ENCODE data around the gene CD247. TPM values are rescaled to one million over a fixed set of nuclear protein-coding genes. Genes with fewer than 3 reads are reported as not detected.

Gene CD247
- total and polyA plus RNA-seq, 2 experiments from 2014 or later = not detected

GRCh38 chr1:167532375-167532774 is 14.0 kb upstream of the CD247 start:
- no peak overlapping the region for H3K9ac ChIP-seq
- H3K9me3 ChIP-seq (ENCODE audit: low read depth) = no peaks in the 10 kb centered on the region
- H3K27me3 ChIP-seq (replicated peaks; ENCODE audit: insufficient read depth) = 0 out of 2 replicates have a peak, but pooled peaks cover 8% of the 10 kb centered on the region
- no peak overlapping the region for H2AFZ ChIP-seq
- no peak for DNase-seq
- no peak overlapping the region for H3K27ac ChIP-seq
- no peaks in the 10 kb centered on the region for H4K20me1 ChIP-seq (ENCODE audit: insufficient read depth)
- H3K4me3 ChIP-seq = no peak overlapping the region
- in situ Hi-C loops (cut with MboI) = loop anchor here (10.0 to 25.0 kb wide), 2 partner anchors 270 to 468 kb away; no protein-coding TSS in a partner anchor
- H3K4me1 ChIP-seq (ENCODE audit: insufficient read depth) = no peaks in the 10 kb centered on the region
- no peak overlapping the region for H3K4me2 ChIP-seq (ENCODE audit: unreplicated experiment)
- no peaks in the 10 kb centered on the region for H3K79me2 ChIP-seq (ENCODE audit: insufficient read depth)
- H3K36me3 ChIP-seq (ENCODE audit: low read depth) = no peaks in the 10 kb centered on the region
- no peaks in the 10 kb centered on the region for H3F3A ChIP-seq (ENCODE audit: insufficient read depth)
- TF ChIP-seq EZH2 (IDR thresholded peaks at IDR 0.05; ENCODE audit: insufficient read depth, poor library complexity, severe bottlenecking) (no peak), EZH2phosphoT487 (IDR thresholded peaks at IDR 0.05; ENCODE audit: insufficient read depth, low read depth) (no peak)
- H3K9me2 ChIP-seq (ENCODE audit: insufficient read depth) = no peaks in the 10 kb centered on the region

- Histone ChIP-seq H3K9me3 (ENCODE audit: low read depth) (no peaks in the 10 kb centered on the region), H3K27ac (no peak overlapping the region), H3K9me2 (ENCODE audit: insufficient read depth) (no peaks in the 10 kb centered on the region), H4K20me1 (ENCODE audit: insufficient read depth) (no peaks in the 10 kb centered on the region), H3K27me3 (replicated peaks; ENCODE audit: insufficient read depth) (0 out of 2 replicates have a peak, but pooled peaks cover 8% of the 10 kb centered on the region), H3K4me3 (no peak overlapping the region), H3K9ac (no peak overlapping the region), H3K4me1 (ENCODE audit: insufficient read depth) (no peaks in the 10 kb centered on the region), H3F3A (ENCODE audit: insufficient read depth) (no peaks in the 10 kb centered on the region), H2AFZ (no peak overlapping the region), H3K79me2 (ENCODE audit: insufficient read depth) (no peaks in the 10 kb centered on the region), H3K4me2 (ENCODE audit: unreplicated experiment) (no peak overlapping the region), H3K36me3 (ENCODE audit: low read depth) (no peaks in the 10 kb centered on the region)
- WGBS, 2 experiments (ENCODE audit: low coverage in 1 of 2, low lambda C conversion rate in 2 of 2, missing lambda C conversion rate in 2 of 2) = 50 to 53% methylated on average over 8 of the region's 8 CpGs
- DNase-seq = peak; percentile 18
- in situ Hi-C loops (cut with MboI) = loop anchor here (10.0 to 25.0 kb wide), 2 partner anchors 268 to 465 kb away; no protein-coding TSS in a partner anchor
- TF ChIP-seq EZH2 (IDR thresholded peaks at IDR 0.05; ENCODE audit: insufficient read depth, poor library complexity, severe bottlenecking) = no peak
- TF ChIP-seq EZH2phosphoT487 (IDR thresholded peaks at IDR 0.05; ENCODE audit: insufficient read depth, low read depth) = no peak
Observed at GRCh38 chr1:167529829-167530474, 11.6 kb upstream of the CD247 start.

GRCh38 chr1:167528057-167528728 is 9.9 kb upstream of the CD247 start:
- no peak overlapping the region for H3K4me3 ChIP-seq
- DNase-seq = no peak
- no peaks in the 10 kb centered on the region for H3F3A ChIP-seq (ENCODE audit: insufficient read depth)
- H3K36me3 ChIP-seq (ENCODE audit: low read depth) = no peaks in the 10 kb centered on the region
- H3K9me2 ChIP-seq (ENCODE audit: insufficient read depth) = no peaks in the 10 kb centered on the region
- in situ Hi-C loops (cut with MboI) = loop anchor here (25.0 kb wide), 1 partner anchor 266 kb away; no protein-coding TSS in a partner anchor
- WGBS, 2 experiments (ENCODE audit: low coverage in 1 of 2, low lambda C conversion rate in 2 of 2, missing lambda C conversion rate in 2 of 2) = 73 to 79% methylated on average over 3 of the region's 3 CpGs
- H3K79me2 ChIP-seq (ENCODE audit: insufficient read depth) = no peaks in the 10 kb centered on the region
- 0 out of 2 replicates have a peak, but pooled peaks cover 8% of the 10 kb centered on the region for H3K27me3 ChIP-seq (replicated peaks; ENCODE audit: insufficient read depth)
- H3K9ac ChIP-seq = no peak overlapping the region
- no peak overlapping the region for H2AFZ ChIP-seq
- H3K27ac ChIP-seq = no peak overlapping the region
- no peaks in the 10 kb centered on the region for H3K9me3 ChIP-seq (ENCODE audit: low read depth)
- H3K4me1 ChIP-seq (ENCODE audit: insufficient read depth) = no peaks in the 10 kb centered on the region
- TF ChIP-seq EZH2 (IDR thresholded peaks at IDR 0.05; ENCODE audit: insufficient read depth, poor library complexity, severe bottlenecking) (no peak), EZH2phosphoT487 (IDR thresholded peaks at IDR 0.05; ENCODE audit: insufficient read depth, low read depth) (no peak)
- no peaks in the 10 kb centered on the region for H4K20me1 ChIP-seq (ENCODE audit: insufficient read depth)
- H3K4me2 ChIP-seq (ENCODE audit: unreplicated experiment) = no peak overlapping the region

DNA sequence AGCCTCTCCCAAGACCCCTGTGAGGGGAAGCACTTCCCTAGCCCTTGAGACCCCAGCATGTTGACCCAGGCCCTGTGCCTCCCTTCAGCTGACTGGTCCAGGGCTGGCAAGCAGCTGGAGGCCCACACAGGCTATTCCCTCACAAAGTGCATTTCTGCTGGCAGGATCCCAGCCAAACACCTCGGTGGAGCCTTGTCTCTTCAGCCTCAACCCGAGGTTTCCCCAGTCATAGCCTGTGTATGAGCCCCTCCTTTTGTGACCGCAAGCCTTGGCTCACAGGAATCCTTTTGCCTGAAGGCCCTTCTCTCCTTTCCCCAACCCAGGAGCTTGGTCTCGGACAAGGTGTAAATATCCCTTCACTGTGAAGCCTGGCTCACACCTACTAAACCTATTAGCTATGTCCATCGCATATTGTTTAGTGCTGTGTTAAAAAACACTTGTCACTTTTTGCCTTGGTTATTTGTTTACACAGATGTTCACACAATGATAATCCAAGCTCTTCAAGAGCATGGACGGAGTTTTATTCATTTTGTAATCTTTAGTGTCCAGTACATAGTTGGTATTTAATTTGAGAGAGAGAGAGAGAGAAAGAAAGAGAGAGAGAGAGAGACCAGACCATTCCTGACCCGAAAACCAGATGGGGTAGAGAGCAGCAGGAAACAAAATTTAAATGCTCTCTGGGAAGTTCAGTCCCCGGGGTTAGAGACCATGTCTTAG is 8.5 kb upstream of the CD247 start:
- no peak overlapping the region for H3K27ac ChIP-seq
- no peak overlapping the region for H2AFZ ChIP-seq
- H3K4me3 ChIP-seq = no peak overlapping the region
- H3K27me3 ChIP-seq (replicated peaks; ENCODE audit: insufficient read depth) = 0 out of 2 replicates have a peak, but pooled peaks cover 8% of the 10 kb centered on the region
- no peaks in the 10 kb centered on the region for H3K9me3 ChIP-seq (ENCODE audit: low read depth)
- WGBS, 2 experiments (ENCODE audit: low coverage in 1 of 2, low lambda C conversion rate in 2 of 2, missing lambda C conversion rate in 2 of 2) = 38 to 40% methylated on average over 8 of the region's 8 CpGs
- H3F3A ChIP-seq (ENCODE audit: insufficient read depth) = no peaks in the 10 kb centered on the region
- no peaks in the 10 kb centered on the region for H3K79me2 ChIP-seq (ENCODE audit: insufficient read depth)
- no peak overlapping the region for H3K4me2 ChIP-seq (ENCODE audit: unreplicated experiment)
- H3K9me2 ChIP-seq (ENCODE audit: insufficient read depth) = no peaks in the 10 kb centered on the region
- H3K9ac ChIP-seq = no peak overlapping the region
- in situ Hi-C loops (cut with MboI) = loop anchor here (25.0 kb wide), 1 partner anchor 265 kb away; no protein-coding TSS in a partner anchor
- H3K36me3 ChIP-seq (ENCODE audit: low read depth) = no peaks in the 10 kb centered on the region
- no peak for DNase-seq
- H4K20me1 ChIP-seq (ENCODE audit: insufficient read depth) = no peaks in the 10 kb centered on the region
- H3K4me1 ChIP-seq (ENCODE audit: insufficient read depth) = no peaks in the 10 kb centered on the region
- TF ChIP-seq EZH2phosphoT487 (IDR thresholded peaks at IDR 0.05; ENCODE audit: insufficient read depth, low read depth) (no peak), EZH2 (IDR thresholded peaks at IDR 0.05; ENCODE audit: insufficient read depth, poor library complexity, severe bottlenecking) (no peak)

Data from GM23248 (cell line).